GM03348 (cell line): ENCODE data around the gene OR6Y1.

ENCODE experiments used
- DNase-seq: peaks from one replicate; pipeline ENCODE4 v3.0.0; 2012; ENCODE audit warnings: low spot score

Gene OR6Y1, protein sequence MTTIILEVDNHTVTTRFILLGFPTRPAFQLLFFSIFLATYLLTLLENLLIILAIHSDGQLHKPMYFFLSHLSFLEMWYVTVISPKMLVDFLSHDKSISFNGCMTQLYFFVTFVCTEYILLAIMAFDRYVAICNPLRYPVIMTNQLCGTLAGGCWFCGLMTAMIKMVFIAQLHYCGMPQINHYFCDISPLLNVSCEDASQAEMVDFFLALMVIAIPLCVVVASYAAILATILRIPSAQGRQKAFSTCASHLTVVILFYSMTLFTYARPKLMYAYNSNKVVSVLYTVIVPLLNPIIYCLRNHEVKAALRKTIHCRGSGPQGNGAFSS

DNA sequence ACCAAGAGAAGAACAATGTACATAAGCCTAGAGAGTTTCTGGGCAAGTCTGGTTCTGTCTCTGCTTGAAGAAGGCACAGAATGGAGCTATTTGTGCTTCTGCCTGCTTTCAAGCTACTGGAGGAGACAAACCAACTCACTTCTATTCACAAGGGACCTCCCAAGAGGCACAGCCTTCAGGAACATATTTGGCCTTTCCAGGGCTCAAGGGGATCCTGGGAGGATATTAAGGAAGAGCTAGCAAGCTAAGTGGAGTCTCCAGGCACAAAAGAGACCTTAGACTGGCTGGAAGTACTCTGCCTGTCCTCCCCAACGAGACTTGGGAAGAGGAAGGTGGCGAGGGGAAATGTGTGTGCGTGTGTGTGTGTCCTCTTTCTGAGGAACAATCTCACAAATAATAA lies at the start of gene OR6Y1:
OR6Y1 (minus strand) TSS at position 54 of the 400 bp plus-strand sequence. CDS start 6,300 bp downstream, outside the sequence.
- no peak for DNase-seq

DNA sequence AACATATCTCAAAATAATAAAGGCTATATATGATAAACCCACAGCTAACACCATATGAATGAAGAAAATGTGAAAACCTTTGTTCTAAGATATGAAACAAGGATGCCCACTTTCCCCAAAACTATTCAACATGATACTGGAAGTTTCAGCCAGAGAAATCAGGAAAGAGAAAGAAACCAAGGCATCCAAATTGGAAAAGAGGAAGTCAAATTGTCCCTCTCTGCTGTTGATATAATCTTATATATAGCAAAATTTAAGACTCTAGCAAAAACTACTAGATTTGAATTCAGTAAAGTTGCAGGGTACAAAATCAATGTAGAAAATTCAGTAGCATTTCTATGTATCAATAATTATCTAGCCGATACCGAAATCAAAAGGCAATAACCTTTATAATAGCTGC lies 46.5 kb upstream of the OR6Y1 start:
- DNase-seq = no peak

DNA sequence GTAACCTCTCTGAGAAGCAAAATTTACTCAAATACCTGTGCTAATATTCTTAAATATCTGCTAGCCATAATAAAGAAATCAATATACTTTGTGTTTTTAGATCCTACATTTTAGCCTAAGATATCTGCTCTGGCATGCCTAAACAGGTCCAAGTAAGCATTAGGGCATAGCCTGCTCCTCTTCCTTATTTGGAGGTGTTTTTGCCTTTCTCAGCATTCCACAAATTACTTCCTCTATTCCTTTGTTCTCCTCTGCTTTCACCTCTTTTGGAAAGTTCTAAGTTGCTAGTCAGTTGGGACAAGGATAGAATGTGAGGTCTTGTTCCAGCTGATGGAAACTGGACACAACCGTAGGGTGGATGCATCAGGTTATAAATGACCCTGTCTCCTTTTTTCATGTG lies 32.7 kb upstream of the OR6Y1 start:
- no peak for DNase-seq

DNA sequence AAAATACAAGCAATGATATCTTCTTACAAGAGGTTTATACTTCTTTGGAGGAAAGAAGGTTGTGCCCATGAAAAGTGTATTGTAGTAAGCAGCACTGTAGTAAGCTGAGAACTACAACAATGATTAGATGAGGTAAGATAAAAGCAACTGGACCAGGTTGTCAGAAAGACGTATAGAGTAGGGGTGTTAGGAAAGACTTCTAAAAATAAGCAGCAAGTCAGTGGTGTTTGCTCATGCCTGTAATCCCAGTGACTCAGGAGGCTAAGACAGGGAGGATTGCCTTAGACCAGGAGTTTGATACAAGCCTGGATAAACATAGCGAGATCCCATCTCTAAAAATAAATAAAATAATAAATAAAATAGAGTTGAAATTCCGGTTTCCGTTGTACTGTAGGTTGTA lies 29.8 kb upstream of the OR6Y1 start:
- no peak for DNase-seq

DNA sequence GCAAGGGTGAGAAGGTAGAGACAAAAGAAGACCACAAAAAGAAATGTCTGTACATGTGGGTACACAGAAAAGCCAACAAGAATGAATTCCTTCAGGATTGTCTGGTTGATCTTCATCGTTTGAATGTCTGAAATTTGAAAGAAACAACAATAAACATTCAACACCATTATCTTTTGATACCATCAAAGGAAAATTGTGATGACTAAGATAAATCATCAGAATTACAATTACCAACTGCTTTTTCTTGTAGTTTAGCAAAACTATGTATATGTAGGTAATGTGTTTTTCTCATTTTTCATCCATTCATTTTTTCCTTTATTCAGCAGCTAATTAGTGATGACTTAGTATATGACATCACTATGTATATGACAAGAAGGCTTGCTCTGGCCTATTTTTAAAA lies 25.5 kb upstream of the OR6Y1 start, which contains the start of gene OR10X1:
OR10X1 (minus strand) TSS at position 167 of the 400 bp plus-strand sequence; CDS start at position 167, 0 bp downstream.
- no peak for DNase-seq

DNA sequence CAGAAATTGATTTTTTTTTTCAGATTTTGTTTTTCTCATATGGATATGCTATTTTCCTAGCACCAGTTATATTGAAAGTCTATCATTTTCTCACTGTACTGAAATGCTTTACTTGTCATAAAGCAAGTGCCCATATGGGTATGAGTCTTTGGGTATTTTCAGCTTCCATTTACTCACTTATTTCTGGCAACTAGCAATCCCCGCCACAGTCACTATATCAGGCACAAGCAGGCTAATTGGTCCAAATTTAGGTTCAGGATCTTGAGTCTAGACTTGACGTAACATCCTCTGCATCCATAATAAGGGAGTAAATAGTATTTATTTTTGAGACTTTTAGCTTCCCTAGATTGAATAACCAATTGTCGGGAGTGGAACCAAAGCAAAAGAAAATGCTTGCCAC lies 23.4 kb upstream of the OR6Y1 start:
- no peak for DNase-seq

DNA sequence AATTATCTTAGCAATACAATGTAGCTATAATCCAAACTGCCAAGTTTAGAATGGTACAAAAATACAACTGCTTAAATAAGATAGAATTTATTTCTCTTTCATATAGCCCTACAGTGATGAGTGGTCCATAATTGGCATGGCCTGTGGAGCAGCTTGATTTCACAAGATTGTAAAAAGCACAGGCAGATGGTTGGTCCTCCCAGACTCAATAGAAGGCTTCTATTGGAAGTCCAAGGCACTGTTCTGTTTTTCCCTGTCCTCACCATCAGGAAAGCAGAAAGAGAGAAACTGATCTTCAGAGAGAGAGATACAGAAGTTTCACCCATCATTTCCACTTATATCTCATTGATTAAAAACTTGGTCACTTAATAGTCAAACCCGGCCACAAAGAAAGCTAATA lies 18.0 kb upstream of the OR6Y1 start:
- DNase-seq = no peak

DNA sequence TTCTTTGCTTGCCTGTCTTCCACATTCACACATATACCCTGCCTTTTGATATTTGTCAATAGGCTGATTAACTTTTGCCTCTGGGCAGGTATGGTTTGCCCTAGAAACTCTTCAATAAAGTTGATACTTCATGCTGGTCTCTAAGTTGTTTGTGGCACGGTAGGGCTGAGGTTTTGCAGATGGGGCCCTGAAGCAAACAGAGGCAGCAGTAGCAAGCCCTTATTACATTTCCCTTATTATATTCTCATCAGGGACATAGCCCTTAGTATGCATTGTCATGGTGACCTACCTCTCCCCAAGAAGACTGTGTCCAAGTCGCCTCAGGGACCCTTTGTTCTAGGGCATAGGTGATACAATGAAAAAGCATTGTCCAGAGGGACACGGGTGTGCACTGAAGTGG lies 16.3 kb upstream of the OR6Y1 start, which contains the start of gene OR6P1:
OR6P1 (minus strand) TSS at position 101 of the 400 bp plus-strand sequence. CDS start 6,976 bp downstream, outside the sequence.
- no peak for DNase-seq

DNA sequence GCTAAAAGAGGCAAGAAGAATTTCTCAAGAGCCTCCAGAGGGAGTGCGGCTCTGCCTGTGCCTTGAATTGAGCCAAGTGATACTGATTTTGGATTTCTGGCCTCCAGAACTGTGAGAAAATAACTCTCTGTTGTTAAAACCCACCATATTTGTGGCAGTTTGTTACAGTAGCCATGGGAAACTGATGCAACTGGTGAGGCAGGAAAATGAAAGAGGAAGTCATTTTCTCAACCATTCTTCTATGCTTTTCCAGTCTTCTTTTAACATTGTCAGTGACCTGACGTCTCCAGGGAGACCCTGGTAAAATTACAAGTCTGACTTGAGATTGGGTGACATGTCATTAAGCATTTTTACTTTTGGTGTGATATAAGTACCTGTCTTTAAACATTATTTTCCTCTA lies 10.4 kb upstream of the OR6Y1 start:
- no peak for DNase-seq

DNA sequence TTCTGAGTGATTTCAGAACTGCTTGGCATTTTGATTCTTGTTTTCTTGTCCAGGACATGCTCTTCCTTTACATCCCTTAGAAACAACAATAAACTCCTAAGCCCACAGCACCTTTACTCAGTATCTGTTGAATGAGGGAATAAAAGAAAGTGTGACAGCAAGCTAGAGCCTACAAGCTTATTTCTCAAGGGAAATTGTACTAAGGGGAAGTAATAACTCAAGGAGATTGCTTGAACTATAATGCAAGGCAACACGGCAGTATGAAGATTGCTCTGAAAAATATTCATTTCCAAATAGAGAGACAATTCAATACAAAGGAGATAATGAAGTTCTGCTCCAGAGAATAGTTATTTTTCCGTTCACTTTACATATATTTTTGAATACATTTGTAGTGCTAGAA lies 9.6 kb upstream of the OR6Y1 start:
- DNase-seq = no peak

DNA sequence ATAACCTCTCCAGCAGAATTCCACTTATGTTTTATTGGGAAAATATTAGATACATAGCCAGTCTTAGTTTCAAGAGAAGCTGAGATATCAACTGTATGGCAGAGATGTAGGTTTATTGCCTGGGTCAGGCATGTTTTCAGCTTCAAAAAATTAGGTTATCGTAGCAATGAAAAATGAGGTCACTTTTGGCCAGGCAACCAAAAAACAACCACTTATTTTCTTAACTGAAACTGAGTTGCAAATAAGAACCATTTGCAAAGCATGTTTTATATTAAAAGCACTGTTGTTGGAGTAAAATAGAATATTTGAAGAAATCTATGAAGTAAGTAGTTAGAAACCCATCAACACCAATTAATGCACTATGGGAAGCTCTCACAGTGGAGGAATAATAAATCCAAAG lies 5.5 kb upstream of the OR6Y1 start:
- DNase-seq = no peak

DNA sequence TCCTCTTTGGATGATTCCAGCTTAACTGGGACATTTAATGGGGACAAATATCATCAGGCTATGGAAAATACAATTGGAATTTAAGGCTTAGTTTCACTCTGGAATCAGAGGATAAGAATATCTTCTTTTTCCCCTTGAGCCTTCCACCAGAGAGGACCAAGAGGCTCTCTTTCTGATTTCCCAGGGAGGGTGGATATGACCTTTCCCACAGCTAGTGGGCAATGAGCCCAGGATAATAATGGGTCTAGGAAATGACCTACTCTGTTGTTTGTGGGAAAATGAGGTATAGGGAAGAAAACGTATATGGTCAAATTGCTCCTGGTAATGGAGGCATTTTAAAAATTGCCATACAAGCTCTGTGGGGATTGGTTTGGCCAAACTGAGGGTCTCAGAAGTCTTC lies 1.9 kb downstream of the OR6Y1 start:
- no peak for DNase-seq

DNA sequence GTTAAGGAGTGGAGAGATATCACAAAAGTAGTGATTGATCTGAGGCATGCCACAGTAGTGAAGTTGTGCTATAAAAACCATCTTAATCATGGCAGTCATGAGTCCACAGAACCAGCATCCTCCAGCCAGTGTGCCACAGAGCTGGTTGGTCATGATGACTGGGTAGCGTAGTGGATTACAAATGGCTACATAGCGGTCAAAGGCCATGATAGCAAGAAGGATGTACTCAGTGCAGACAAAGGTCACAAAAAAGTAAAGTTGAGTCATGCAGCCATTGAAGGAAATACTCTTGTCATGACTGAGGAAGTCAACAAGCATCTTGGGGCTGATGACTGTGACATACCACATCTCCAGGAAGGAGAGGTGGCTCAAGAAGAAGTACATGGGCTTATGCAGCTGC lies 6.7 kb downstream of the OR6Y1 start:
- DNase-seq = no peak

DNA sequence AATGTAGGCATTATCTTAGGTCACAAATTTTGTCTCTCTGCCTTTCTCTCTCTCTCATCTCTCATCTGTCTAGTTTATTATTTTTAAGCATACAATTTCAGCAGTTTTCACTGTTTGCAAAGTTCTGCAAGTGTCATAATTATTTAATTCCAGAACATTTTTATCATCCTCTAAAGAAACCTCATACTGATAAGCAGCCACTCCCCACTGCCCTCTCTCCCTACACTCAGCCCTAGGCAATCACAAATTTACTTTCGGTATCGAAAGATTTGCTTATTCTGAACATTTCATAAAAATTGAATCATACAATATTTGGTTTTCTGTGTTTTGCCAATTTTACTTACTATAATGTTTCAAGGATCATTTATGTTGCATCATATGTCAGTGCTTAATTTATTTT lies 16.6 kb downstream of the OR6Y1 start:
- no peak for DNase-seq

DNA sequence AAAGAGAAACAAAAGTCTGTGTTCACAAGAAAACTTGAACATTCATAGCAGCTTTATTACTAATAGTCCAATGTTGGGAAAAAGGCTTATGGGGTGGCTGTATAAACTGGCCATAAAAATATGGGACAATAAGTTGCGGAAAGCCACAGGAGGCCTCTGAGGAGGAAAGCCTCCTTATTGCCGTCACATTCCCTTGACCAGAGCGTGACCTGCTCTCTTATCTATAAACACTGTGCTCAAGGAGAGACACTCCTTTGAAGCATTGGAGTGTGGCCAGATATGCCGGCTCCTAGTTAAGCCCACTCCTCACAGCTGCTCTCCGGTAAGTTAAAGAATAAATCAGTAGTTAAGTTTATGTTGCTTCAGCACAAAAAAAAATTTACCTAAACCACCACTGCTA lies 19.7 kb downstream of the OR6Y1 start:
- DNase-seq = no peak

DNA sequence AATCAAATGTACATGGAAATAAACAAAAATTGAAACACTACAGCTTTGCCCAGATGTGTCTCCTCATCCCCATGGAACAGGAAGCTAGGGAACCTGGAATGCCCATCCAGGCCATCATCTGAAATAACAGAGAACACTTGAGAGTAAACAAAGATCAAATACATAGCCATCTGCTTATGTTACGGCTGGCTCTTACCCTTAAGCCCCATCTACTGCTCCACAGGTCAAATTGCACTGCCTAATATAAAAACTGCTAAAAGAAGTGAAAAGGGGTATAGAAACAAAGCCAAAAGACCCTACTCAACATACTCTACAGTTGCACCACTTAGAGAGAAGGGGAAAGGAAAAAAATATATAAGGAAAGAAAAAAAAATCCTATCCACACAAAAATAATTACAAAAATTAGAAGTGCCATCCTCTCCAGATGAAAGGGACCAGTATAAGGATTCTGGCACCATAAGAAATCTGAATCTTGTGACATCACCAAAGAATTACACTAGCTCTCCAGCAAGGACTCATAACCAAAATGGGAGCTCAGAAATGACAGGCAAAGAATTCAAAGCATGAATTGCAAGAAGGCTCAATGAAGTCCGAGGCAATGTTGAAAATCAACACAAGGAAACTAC lies 26.9 kb downstream of the OR6Y1 start:
- peak; percentile 20 for DNase-seq

DNA sequence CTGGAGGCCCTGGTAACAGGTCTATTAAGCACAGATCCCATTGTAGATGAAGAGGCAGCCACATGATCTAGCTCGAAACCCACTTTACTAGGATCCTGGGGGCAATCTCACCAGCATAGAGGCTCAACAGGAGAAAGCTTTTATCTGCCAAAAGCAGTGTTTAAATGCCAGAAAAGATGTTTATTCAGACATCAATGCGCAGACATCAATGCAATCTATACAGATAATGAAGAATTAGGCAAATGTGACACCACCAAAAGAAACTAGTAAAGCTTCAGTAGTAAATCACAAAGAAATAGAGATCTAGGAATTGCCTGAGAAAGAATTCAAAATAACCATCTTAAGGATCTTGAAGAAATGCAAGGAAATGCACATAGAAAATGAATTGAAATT lies 32.5 kb downstream of the OR6Y1 start:
- no peak for DNase-seq

DNA sequence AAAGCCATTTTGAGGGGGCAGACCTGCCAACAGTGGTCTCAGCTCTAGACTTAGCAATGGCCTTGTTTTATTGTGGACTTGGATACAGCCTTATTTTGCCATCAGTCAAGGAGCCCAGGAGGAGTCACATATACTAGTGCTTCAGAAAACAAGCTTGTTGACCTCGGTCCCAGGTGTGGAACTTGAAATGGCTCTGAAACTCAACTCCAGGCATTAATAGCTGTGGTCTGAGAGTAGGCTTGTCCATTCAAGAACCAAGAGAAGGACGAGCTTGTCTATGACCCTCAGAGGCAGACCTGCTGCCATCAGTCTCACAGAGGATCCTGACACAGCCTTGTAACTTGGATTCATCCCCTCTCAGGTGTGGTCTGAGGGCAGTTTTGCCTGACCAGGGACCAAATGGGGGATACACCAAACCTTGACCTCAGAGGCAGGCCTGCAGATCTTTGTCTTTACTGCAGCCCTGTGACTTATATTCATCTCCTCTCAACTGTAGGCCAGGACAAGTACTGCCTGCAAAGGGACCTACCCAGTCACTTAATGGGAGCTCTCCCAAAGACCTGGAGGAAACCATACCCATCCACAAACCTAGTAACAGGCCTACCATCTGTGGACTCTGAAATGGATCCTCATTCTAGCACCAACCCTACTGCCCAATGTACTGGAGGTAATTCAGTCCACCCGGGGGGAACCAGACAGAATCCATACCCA lies 33.1 kb downstream of the OR6Y1 start:
- DNase-seq = no peak

DNA sequence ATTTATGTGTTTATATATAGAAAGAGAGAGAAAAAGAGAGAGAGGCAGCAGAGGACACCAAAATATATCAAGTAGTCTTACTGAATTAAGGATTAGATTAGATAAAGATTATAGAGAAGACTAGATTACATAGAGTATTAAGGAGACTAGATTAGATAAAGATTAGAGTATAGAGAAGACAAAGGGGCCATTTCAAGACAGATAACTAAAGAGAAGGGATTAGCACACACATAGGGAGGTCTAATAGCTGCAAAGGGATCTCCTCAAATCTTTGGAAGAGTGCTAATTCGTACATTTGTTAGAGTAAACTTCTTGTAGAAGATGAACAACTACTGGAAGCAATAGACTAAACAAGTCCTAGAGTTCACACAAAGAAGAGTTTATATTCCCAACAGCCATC lies 34.2 kb downstream of the OR6Y1 start:
- no peak for DNase-seq

DNA sequence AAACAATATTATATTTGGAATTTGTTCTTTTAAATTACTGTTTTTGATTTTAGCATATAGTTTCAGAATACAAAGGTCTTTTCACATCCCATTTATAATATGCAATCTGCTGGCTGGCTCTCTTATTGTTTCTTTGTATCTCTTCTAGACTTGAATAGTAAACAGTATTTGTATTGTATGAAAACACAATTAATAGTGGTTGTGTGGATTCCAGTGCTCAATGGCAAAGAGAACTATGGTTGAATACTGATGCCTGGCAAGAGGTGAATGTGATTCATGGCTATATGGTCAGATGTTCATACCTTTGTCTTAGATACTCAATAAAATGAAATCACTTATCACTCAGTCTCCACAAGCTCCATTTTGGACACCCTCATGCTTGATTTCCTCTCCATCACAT lies 37.2 kb downstream of the OR6Y1 start:
- DNase-seq = no peak

DNA sequence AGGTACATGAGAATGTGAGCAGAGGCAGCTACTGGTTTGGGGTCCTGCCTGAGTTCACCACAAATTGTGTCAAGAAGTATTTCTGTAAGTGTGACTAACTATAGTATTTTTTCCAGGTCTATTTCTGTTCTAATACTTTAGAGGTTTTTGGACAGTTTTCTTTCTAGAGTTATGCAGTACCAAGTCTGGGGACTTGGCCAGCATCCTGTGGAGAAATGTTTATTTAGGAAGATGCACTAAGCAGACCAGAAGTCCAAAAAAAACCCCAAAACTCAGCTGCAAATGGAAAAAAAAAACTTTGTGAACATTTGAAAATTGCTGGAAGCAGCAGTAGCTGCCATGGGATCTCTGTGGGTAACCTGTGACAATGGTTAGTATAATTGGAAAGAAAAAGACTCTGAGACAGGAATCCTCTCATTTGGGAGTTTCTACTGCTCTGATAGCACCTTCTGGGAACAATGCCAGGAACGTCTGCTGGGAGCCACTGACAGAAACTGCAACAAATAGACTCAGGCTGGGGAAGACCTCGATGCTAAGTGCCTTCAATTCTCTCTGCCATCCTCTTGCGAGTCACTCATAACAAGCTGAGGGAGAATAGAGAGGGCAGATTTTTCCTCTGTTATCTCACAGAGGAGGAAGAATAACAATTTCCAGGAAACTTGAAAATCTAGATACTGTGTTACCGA lies 44.6 kb downstream of the OR6Y1 start:
- DNase-seq = no peak

DNA sequence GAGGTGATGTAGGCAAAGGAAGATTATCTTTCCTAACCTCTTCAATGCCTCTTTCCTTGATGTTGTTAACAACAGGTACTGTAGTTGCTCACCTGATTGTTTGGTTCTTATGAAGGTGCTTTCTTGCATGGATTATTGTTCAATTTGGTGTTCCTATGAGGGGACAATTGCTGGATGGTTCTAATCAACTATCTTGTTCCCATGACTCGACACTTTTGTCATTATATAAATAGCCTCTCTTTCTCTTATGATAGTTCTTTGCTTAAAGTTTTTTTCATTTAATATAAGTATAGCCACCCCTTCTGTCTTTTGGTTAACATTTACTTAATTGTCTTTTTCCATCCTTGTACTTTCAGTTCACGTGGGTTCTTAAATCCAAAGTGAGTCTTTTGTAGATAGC lies 46.7 kb downstream of the OR6Y1 start:
- DNase-seq = no peak
